ENCODE data around the gene TBL1X.

DNA sequence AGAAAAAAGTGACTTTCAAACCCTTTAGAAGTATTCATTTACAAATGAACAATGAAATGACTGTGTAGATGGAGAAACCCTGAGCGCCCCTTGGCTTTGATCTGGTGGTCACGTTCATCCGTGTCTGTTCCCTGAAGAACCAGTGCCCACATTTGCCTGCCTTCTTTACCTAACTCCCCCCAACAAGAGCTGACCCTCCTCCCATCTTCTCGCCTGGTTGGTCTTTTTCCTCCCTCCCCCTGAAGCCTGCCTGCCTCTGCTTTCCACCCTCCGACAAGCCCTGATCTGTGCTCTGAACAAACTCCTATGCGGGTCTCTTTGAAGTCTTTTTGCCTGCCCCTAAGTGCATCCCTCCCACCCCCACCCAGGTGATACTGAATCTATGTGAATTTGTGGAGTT, 18.5 kb downstream of the TBL1X start:
- TF ChIP-seq, protein P1, sequence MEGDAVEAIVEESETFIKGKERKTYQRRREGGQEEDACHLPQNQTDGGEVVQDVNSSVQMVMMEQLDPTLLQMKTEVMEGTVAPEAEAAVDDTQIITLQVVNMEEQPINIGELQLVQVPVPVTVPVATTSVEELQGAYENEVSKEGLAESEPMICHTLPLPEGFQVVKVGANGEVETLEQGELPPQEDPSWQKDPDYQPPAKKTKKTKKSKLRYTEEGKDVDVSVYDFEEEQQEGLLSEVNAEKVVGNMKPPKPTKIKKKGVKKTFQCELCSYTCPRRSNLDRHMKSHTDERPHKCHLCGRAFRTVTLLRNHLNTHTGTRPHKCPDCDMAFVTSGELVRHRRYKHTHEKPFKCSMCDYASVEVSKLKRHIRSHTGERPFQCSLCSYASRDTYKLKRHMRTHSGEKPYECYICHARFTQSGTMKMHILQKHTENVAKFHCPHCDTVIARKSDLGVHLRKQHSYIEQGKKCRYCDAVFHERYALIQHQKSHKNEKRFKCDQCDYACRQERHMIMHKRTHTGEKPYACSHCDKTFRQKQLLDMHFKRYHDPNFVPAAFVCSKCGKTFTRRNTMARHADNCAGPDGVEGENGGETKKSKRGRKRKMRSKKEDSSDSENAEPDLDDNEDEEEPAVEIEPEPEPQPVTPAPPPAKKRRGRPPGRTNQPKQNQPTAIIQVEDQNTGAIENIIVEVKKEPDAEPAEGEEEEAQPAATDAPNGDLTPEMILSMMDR (IDR thresholded peaks at IDR 0.05): no peak
- TF ChIP-seq EZH2 (IDR thresholded peaks at IDR 0.05; ENCODE audit: borderline replicate concordance, insufficient read depth, low read depth, low read length, poor library complexity, severe bottlenecking): no peak

Measured in B cell (primary cell).